Epithelial cell of esophagus (primary cell): ENCODE results near the gene CHID1.

Experiments used
- DNase-seq: peaks from one replicate; pipeline ENCODE4 v3.0.0; 2010; ENCODE audit warnings: low read depth
- H3K4me3 ChIP-seq: 2 replicates; pipeline ENCODE4 v1.5.1; 2011; ENCODE audit warnings: mild to moderate bottlenecking, low read length, control low read depth
- TF ChIP-seq, protein P1 (sequence below): IDR thresholded peaks from 2 replicates; pipeline ENCODE4 v1.5.1; 2011; ENCODE audit warnings: low read depth, mild to moderate bottlenecking, low read length, control low read depth, inconsistent platforms; ENCODE audit not compliant: insufficient read depth; ENCODE audit errors: missing control alignments

Gene CHID1

DNA sequence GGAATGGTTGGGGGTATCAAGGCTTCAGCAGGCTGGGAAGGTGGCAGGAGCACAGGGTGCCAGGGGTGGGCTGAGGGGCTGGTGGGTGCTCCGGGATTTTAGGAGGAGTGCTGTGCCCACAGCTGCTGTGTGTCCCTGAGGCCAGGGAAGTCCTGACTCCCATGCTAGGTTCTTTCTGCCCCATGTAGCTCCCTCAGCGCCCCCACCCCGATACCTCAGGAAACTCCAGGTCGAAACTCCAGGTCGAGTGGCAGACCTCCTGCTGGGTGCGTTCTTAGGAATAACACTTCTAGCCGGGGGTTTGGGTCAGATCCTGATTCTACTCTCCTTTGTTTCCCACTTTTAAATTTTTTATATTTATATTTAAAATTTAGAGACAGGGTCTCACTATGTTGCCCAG, 23.3 kb upstream of the CHID1 start:
- H3K4me3 ChIP-seq = no peak overlapping the region
- TF ChIP-seq, protein P1, sequence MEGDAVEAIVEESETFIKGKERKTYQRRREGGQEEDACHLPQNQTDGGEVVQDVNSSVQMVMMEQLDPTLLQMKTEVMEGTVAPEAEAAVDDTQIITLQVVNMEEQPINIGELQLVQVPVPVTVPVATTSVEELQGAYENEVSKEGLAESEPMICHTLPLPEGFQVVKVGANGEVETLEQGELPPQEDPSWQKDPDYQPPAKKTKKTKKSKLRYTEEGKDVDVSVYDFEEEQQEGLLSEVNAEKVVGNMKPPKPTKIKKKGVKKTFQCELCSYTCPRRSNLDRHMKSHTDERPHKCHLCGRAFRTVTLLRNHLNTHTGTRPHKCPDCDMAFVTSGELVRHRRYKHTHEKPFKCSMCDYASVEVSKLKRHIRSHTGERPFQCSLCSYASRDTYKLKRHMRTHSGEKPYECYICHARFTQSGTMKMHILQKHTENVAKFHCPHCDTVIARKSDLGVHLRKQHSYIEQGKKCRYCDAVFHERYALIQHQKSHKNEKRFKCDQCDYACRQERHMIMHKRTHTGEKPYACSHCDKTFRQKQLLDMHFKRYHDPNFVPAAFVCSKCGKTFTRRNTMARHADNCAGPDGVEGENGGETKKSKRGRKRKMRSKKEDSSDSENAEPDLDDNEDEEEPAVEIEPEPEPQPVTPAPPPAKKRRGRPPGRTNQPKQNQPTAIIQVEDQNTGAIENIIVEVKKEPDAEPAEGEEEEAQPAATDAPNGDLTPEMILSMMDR = no peak
- DNase-seq = no peak

DNA sequence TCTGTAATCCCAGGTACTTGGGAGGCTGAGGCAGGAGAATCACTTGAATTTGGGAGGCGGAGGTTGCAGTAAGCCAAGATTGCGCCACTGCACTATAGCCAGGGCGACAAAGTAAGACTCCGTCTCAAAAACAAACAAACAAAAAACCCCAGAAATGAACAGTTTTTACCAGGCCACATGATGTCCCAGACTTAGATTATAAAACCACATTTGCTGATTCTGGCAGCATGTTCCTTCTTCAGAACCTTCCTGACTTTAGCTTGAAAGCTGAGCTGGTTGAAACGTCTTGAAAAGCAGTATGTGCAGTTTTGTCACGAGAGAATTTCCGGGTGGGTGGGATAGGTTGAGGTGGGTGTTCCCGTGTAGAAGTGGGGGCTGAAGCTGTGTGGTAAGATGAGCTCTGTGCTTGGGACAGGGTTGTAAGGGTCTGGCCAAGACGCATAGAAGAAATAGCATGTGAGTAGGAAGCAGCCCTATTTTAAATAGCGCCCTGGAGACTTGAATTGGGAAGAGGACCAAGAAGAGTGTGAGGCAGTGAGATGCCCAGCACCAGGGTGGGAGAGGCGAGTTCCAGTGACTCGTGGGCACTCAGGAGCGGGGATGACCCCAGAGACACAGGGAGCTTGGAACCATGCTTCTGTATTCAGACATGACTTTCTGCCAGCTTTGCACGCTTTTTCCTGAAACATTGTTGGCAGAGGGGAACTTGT, 22.7 kb upstream of the CHID1 start:
- TF ChIP-seq, protein P1 = no peak
- no peak for DNase-seq
- no peak overlapping the region for H3K4me3 ChIP-seq

DNA sequence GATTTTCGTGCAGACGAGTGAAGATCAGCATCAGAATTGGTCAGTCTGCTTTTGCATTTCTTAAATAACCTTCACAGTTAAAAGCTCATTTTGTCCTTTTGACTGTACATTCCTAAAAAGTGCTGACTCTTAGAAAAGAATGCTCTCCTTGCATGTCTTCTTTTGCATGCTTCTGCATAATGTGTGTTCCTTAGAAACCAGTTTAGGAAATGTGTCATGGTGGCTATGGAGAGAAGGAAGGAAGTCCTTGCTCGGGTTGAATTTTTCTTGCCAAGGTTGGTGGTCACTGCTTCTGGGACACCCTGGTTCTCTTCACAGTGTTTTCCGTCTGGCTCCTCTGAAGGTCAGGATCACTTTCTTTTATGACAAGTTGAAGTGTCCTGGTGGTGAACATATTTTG, 21.8 kb upstream of the CHID1 start:
- TF ChIP-seq, protein P1 = no peak
- no peak overlapping the region for H3K4me3 ChIP-seq
- DNase-seq = no peak

DNA sequence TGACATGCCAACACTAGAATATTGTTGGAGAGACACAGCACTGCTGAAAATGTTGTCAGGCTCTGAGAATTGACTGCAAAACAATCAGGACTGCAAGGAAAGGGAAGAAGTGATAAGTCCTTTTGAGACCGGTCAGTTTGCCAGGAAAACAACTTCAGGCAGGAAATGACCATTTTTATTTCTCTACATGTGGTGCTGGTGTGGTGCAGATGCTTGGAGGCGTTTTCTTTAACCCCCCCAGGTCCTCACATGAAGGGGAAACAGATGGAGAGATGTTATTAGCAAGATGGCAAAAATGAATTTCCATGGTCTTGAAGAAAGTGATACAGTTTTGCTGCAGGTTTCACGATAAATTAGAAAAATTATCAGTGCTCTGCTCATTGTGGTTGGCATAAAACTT, 20.8 kb upstream of the CHID1 start:
- DNase-seq = no peak
- H3K4me3 ChIP-seq = no peak overlapping the region
- TF ChIP-seq, protein P1 = no peak

DNA sequence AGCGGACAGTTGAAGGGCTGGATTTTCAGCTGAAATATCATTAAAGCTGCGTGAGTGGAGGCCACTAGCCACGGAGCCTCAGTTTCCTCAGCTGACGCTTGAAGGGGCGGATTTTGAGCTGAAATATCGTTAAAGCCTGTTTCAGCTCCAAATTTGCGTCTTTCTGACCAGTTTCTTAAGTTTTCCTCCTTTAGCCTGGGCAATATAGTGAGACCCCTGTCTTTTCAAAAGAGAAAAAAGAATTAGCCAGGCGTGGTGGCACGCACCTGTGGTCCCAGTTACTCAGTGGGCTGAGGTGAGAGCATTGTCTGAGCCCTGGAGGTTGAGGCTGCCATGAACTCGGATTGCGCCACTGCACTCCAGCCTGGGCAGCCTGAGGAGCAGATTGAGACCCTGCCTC, 18.8 kb upstream of the CHID1 start:
- TF ChIP-seq, protein P1 = no peak
- no peak for DNase-seq
- H3K4me3 ChIP-seq = no peak overlapping the region

DNA sequence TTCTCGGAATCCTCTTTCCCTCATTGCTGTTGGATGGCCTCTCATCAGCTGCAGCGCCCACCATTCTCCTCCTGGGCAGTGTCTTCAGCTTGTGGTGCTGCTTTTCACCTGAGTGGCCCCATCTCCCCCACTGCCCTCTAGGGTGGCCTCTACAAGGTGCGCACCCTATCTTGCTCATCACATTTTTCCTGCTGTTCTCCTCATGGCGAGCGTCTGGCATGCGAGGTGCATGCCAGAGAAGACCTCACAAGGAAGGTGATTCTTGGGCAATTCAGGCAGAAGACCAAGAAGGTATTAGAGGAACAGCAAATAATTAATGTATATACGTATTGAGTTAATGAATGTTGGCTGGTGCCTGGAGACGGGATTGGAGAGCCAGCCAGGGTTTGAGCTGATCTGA, 18.2 kb upstream of the CHID1 start:
- TF ChIP-seq, protein P1 = no peak
- DNase-seq = no peak
- no peak overlapping the region for H3K4me3 ChIP-seq

DNA sequence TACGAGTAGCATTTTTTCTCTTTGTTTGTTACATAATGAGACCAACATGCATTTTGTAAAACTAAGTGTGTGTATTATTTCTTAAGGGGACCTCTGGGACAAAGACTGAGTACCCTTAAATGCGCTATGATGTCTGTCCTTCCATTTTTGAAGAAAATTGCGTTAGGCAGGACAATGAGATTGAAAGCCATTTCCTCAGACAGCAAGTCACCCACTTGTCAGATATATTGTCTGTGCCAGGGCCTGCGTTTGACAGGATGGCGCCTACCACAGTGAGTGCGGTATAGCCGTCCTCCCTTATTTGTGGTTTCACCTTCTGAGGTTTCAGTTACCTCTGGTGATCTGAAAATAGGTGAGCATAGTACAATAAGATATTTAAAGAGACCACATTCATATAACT, 17.3 kb upstream of the CHID1 start:
- TF ChIP-seq, protein P1 = no peak
- H3K4me3 ChIP-seq = no peak overlapping the region
- DNase-seq = no peak
